Retinal pigment epithelial cell (primary cell): ENCODE measurements around the gene DUSP2.
A peak's percentile ranks its signal among the peaks of the same experiment; 100 is the strongest.
"Not testable (repeated sequence)": the region's sequence is repeated elsewhere in the genome, so short reads cannot be mapped to it uniquely, and the experiment has no call there.

Source experiments
- DNase-seq: peaks from one replicate; pipeline ENCODE4 v3.0.0-alpha.2; 2010; ENCODE audit warnings: low read depth
- H3K4me3 ChIP-seq: 2 replicates; pipeline ENCODE4 v1.5.1; 2011; ENCODE audit warnings: mild to moderate bottlenecking, low read length, control low read depth, moderate library complexity
- CTCF ChIP-seq: conservative IDR thresholded peaks from 2 replicates; pipeline ENCODE4 v1.5.1; 2011; ENCODE audit warnings: low read depth, low read length, control low read depth, inconsistent platforms

DUSP2 gene

DNA sequence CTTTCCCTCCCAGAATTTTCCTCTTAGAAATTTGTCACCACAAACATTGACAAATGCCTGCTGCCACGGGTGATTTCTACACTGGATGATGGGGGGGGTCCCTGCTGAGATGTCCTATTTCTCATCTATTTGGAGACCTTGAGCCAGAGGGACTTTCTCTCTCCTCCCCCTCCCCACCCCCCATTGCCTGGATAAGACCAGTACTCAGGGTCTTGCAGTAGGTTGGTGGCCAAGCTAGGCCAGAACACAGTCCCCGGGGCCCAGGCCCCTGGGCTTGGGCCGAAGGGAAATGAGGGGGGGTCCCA lies 560 bp upstream of the DUSP2 start:
- H3K4me3 ChIP-seq = no peak overlapping the region
- TF ChIP-seq CTCF = no peak
- DNase-seq = no peak

GRCh38 chr2:96144481-96145035 lies 682 bp downstream of the DUSP2 start:
- no peak for TF ChIP-seq CTCF
- DNase-seq = no peak
- peak overlapping the region; percentile 46 for H3K4me3 ChIP-seq

GRCh38 chr2:96143848-96144480 lies 1.3 kb downstream of the DUSP2 start:
- TF ChIP-seq CTCF = peak; percentile 34
- no peak for DNase-seq
- peak overlapping the region; percentile 46 for H3K4me3 ChIP-seq

DNA sequence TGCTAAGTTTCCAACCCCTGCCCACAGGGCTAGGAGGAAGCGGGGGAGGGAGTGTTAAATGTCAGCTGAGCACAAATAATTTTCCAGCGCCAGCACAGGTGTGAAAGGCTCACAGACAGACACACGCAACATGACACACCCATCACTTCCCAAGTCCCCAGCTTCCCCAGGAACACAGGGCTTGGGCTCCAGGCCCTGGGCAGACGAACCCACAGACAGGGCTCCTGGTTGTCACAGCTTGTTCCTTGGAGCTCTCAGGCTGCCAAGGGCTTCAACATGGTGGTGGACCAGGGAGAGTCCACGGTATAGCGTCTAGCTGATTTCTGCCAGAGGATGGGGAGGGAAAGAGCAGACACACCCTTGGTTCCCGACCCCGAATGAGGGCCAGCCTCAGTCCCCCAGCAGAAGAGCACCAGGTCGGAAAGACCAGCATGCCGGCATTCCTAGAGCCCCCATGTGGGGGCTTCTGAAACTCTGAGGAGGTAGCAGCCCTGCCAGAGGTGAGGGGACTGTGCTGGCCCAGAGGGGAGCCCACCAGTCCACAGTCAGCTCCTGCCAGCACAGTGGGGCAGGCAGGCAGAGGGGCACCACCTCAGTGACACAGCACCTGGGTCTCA lies 1.9 kb downstream of the DUSP2 start:
- TF ChIP-seq CTCF = no peak
- no peak for DNase-seq
- no peak overlapping the region for H3K4me3 ChIP-seq

DNA sequence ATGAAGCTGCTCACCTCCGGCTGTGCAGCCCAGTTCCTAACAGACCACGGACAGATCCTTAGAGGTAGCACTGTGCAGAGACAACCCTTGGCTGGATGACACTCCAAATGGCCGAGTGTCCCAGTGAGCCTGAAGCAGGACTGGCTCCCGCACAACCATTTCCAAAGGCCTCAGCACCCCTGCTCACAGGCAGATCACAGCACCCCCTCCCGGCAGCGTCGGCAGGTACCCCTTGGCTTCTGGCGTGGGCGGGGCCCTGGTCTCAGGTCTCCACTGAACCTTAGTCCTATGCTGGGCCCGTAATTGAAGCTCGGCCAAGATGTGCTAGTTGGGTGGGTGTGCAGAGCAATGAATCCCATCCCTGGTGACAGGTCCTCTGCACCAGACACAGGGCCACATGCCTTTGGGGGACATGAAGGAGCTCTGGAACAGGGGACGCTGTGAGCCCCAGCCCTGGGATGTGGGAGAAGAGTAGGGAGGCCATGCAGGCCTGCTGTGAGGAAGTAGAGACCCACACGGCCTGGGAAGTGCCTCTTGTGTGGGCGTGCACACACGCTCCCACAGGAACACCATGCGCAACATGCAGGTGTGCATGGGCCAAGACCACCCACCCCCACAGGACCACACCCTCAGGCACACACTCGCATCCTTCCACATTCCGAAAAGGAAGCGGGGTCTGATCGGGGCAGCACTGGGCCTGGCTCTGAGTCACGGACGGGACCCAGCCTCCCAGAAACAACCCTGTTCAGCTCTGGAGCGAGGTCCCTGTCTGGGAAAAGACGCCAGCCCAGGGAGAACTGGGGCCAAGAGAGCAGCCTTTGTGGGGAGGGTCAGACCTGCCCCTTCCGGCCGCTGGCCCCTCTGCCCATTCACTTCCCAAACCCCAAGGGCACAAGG lies 2.8 kb downstream of the DUSP2 start:
- DNase-seq = no peak
- no peak for TF ChIP-seq CTCF
- no peak overlapping the region for H3K4me3 ChIP-seq

GRCh38 chr2:96141624-96141967 lies 3.6 kb downstream of the DUSP2 start:
- not testable (repeated sequence) for H3K4me3 ChIP-seq, DNase-seq

GRCh38 chr2:96140941-96141623 lies 4.2 kb downstream of the DUSP2 start:
- no peak overlapping the region for H3K4me3 ChIP-seq
- no peak for TF ChIP-seq CTCF
- DNase-seq = no peak
